GM21619 (cell line): Measurements from ENCODE around the gene OR8H1.

Experiments used
- ATAC-seq: cut with Tn5 transposase; IDR thresholded peaks from one replicate; pipeline ENCODE4 v1.9.1; 2021; ENCODE audit not compliant: unreplicated experiment

Gene OR8H1

GRCh38 chr11:56292154-56292553 lies at the start of gene OR8H1:
TSS of gene OR8H1 (minus strand) at chr11:56292254. CDS start at chr11:56291062, 1,192 bp downstream.
- no peak for ATAC-seq

GRCh38 chr11:56340289-56340688 lies 48.2 kb upstream of the OR8H1 start:
- no peak for ATAC-seq

GRCh38 chr11:56333156-56333555 lies 41.1 kb upstream of the OR8H1 start:
- no peak for ATAC-seq

- ATAC-seq, result no peak
Observed at GRCh38 chr11:56331861-56332491, 39.9 kb upstream of the OR8H1 start.

- no peak for ATAC-seq
Observed at GRCh38 chr11:56314844-56315243, 22.8 kb upstream of the OR8H1 start, which contains the start of gene OR8K3. TSS of gene OR8K3 (plus strand) at chr11:56315144. CDS start at chr11:56318307, 3,163 bp downstream.

- no peak for ATAC-seq
Observed at GRCh38 chr11:56307836-56308235, 15.8 kb upstream of the OR8H1 start.

GRCh38 chr11:56296898-56297297 lies 4.8 kb upstream of the OR8H1 start:
- ATAC-seq, result no peak

- ATAC-seq, result no peak
Observed at GRCh38 chr11:56273854-56274253, 18.2 kb downstream of the OR8H1 start, which contains the start of gene OR5T1. TSS of gene OR5T1 (plus strand) at chr11:56274154. CDS start at chr11:56275639, 1,485 bp downstream.

GRCh38 chr11:56271092-56271491 lies 21.0 kb downstream of the OR8H1 start:
- no peak for ATAC-seq

GRCh38 chr11:56251954-56252353 lies 40.1 kb downstream of the OR8H1 start, which contains the start of gene OR5T3:
TSS of gene OR5T3 (plus strand) at chr11:56252254. CDS start at chr11:56252254, 0 bp downstream.
- ATAC-seq, result no peak
